ENCODE results near the gene RNU7-1. TPM values are rescaled to one million over a fixed set of nuclear protein-coding genes. Genes with fewer than 3 reads are reported as not detected.

The RNU7-1 gene
- total and polyA plus RNA-seq, 9 of the 15 experiments (the other 6 are each of a cell fraction or from before 2014, with no cell fraction given): not detected

DNA sequence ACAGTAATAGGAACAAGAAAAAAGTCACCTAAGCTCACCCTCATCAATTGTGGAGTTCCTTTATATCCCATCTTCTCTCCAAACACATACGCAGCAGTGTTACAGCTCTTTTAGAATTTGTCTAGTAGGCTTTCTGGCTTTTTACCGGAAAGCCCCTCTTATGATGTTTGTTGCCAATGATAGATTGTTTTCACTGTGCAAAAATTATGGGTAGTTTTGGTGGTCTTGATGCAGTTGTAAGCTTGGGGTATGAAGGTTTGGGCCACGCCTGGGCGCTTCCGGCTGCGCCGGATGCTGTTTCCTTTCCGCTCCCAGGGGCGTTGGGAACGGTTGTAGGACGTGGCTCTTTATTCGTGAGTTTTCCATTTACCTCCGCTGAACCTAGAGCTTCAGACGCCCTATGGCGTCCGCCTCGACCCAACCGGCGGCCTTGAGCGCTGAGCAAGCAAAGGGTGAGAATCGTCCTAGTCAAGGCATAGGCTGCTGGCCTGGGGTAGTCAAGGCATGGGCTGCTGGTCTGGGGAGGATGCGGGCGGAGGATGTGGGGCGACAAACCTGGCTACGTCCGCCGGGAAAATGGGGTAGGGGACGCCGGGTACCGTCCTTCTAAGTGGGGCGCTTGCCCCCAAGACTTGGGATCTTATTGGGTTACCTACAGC is at the start of gene RNU7-1, which contains the start of gene C12orf57 (continued):
- TF ChIP-seq, protein P1, sequence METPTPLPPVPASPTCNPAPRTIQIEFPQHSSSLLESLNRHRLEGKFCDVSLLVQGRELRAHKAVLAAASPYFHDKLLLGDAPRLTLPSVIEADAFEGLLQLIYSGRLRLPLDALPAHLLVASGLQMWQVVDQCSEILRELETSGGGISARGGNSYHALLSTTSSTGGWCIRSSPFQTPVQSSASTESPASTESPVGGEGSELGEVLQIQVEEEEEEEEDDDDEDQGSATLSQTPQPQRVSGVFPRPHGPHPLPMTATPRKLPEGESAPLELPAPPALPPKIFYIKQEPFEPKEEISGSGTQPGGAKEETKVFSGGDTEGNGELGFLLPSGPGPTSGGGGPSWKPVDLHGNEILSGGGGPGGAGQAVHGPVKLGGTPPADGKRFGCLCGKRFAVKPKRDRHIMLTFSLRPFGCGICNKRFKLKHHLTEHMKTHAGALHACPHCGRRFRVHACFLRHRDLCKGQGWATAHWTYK (CRISPR knock-in tag; IDR thresholded peaks at IDR 0.05): peak; percentile 98
- TF ChIP-seq SIX5 (IDR thresholded peaks at IDR 0.05; ENCODE audit: borderline replicate concordance in 1 of 2, insufficient read depth in 1 of 2, low read depth in 1 of 2, low read length in 2 of 2) (peak in 1 of 2 experiments; percentile 17; a peak in 1 of 4 replicates), HDAC2 (IDR thresholded peaks at IDR 0.05) (no peak), JUNB (CRISPR knock-in tag; conservative IDR thresholded peaks at IDR 0.05) (no peak), KLF1 (tag; IDR thresholded peaks at IDR 0.05) (no peak), ILK (tag; IDR thresholded peaks at IDR 0.05; ENCODE audit: borderline replicate concordance, low read depth) (no peak), ZNF217 (CRISPR knock-in tag; IDR thresholded peaks at IDR 0.05) (no peak), ATF1 (CRISPR knock-in tag; IDR thresholded peaks at IDR 0.05) (no peak), ATF1 (tag; IDR thresholded peaks at IDR 0.05) (no peak; the same call in 1 of the 2 replicates), XRCC4 (IDR thresholded peaks at IDR 0.05; ENCODE audit: extremely low read depth, insufficient read depth, insufficient read length) (no peak), ZNF551 (CRISPR knock-in tag; IDR thresholded peaks at IDR 0.05) (peak; percentile 95), CBX2 (IDR thresholded peaks at IDR 0.05; ENCODE audit: insufficient read depth, low read length, poor library complexity, severe bottlenecking) (no peak), EWSR1 (IDR thresholded peaks at IDR 0.05; ENCODE audit: borderline replicate concordance, low read depth, partially characterized antibody) (peak; percentile 91), MAFK (IDR thresholded peaks at IDR 0.05; ENCODE audit: low read length) (no peak), NEUROD1 (IDR thresholded peaks at IDR 0.05; ENCODE audit: borderline replicate concordance, low read depth, low read length, partially characterized antibody) (peak; percentile 45), COPS2 (conservative IDR thresholded peaks at IDR 0.05) (no peak), ZKSCAN1 (IDR thresholded peaks at IDR 0.05; ENCODE audit: low read depth, low read length) (peak; percentile 13), ZNF583 (CRISPR knock-in tag; IDR thresholded peaks at IDR 0.05) (no peak)
- TF ChIP-seq, protein P2, sequence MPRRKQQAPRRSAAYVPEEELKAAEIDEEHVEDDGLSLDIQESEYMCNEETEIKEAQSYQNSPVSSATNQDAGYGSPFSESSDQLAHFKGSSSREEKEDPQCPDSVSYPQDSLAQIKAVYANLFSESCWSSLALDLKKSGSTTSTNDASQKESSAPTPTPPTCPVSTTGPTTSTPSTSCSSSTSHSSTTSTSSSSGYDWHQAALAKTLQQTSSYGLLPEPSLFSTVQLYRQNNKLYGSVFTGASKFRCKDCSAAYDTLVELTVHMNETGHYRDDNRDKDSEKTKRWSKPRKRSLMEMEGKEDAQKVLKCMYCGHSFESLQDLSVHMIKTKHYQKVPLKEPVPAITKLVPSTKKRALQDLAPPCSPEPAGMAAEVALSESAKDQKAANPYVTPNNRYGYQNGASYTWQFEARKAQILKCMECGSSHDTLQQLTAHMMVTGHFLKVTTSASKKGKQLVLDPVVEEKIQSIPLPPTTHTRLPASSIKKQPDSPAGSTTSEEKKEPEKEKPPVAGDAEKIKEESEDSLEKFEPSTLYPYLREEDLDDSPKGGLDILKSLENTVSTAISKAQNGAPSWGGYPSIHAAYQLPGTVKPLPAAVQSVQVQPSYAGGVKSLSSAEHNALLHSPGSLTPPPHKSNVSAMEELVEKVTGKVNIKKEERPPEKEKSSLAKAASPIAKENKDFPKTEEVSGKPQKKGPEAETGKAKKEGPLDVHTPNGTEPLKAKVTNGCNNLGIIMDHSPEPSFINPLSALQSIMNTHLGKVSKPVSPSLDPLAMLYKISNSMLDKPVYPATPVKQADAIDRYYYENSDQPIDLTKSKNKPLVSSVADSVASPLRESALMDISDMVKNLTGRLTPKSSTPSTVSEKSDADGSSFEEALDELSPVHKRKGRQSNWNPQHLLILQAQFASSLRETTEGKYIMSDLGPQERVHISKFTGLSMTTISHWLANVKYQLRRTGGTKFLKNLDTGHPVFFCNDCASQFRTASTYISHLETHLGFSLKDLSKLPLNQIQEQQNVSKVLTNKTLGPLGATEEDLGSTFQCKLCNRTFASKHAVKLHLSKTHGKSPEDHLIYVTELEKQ (CRISPR knock-in tag; IDR thresholded peaks at IDR 0.05): 0 out of 2 replicates have a peak, but pooled peaks have one; percentile 56
- TF ChIP-seq, protein P3, sequence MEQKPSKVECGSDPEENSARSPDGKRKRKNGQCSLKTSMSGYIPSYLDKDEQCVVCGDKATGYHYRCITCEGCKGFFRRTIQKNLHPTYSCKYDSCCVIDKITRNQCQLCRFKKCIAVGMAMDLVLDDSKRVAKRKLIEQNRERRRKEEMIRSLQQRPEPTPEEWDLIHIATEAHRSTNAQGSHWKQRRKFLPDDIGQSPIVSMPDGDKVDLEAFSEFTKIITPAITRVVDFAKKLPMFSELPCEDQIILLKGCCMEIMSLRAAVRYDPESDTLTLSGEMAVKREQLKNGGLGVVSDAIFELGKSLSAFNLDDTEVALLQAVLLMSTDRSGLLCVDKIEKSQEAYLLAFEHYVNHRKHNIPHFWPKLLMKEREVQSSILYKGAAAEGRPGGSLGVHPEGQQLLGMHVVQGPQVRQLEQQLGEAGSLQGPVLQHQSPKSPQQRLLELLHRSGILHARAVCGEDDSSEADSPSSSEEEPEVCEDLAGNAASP (IDR thresholded peaks at IDR 0.05): no peak
- TF ChIP-seq, protein P4, sequence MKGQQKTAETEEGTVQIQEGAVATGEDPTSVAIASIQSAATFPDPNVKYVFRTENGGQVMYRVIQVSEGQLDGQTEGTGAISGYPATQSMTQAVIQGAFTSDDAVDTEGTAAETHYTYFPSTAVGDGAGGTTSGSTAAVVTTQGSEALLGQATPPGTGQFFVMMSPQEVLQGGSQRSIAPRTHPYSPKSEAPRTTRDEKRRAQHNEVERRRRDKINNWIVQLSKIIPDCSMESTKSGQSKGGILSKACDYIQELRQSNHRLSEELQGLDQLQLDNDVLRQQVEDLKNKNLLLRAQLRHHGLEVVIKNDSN (CRISPR knock-in tag; IDR thresholded peaks at IDR 0.05): no peak

Data from K562 (cell line).